IMR-90 (cell line): ENCODE results near the gene SNX5. TPM values are rescaled to one million over a fixed set of nuclear protein-coding genes. Genes with fewer than 3 reads are reported as not detected.

Experiments
- ATAC-seq: fragments of 200-7000 bp; cut with Tn5 transposase; 2 replicates; pipeline ENCODE4 v1.9.1; 2020; ENCODE audit warnings: low read depth, mild to moderate bottlenecking, moderate library complexity
- BruUV-seq: library from RNA; stranded (reverse); fragments of 400-500 nt; replicated peaks from 2 replicates; lab custom pipeline; 2021; lab: Mats Ljungman, UMichigan
- CTCF ChIA-PET: fragments of 300-600 bp; formaldehyde crosslinking; extraction: SDS; loops from one replicate; lab custom pipeline; 2021; ENCODE audit warnings: antibody characterized with exemption; lab: Yijun Ruan, JAX
- POLR2A ChIA-PET: fragments of 300-600 bp; sonication (Branson Sonifier 250); formaldehyde crosslinking; loops from one replicate; lab custom pipeline; 2022; ENCODE audit warnings: antibody characterized with exemption; ENCODE audit not compliant: unreplicated experiment; lab: Charles Lee
- DNase-seq: peaks from one replicate; pipeline ENCODE4 v3.0.0; 2013
- H2AFZ ChIP-seq: replicated peaks from 2 replicates; pipeline ENCODE3; 2013; ENCODE audit warnings: low read length, mild to moderate bottlenecking; ENCODE audit not compliant: poor library complexity
- H2AK5ac ChIP-seq: 2 replicates; pipeline ENCODE4 v1.6.1; 2013; ENCODE audit warnings: low read depth, low read length, inconsistent platforms
- H2AK9ac ChIP-seq: replicated peaks from 2 replicates; pipeline ENCODE3; 2013; ENCODE audit warnings: mild to moderate bottlenecking, low read depth, low read length, moderate library complexity; ENCODE audit not compliant: poor library complexity
- H2BK120ac ChIP-seq: 2 replicates; pipeline ENCODE4 v1.6.1; 2013; ENCODE audit warnings: low read depth, low read length, inconsistent platforms
- H2BK15ac ChIP-seq: 3 replicates; pipeline ENCODE4 v1.6.1; 2013; ENCODE audit warnings: low read depth, low read length, inconsistent platforms
- H2BK20ac ChIP-seq: 2 replicates; pipeline ENCODE4 v1.6.1; 2013; ENCODE audit warnings: low read depth, mild to moderate bottlenecking, inconsistent platforms, low read length, moderate library complexity
- H2BK5ac ChIP-seq: 2 replicates; pipeline ENCODE4 v1.6.1; 2013; ENCODE audit warnings: mild to moderate bottlenecking, low read depth, low read length, inconsistent platforms; ENCODE audit not compliant: poor library complexity, severe bottlenecking
- H3K14ac ChIP-seq: replicated peaks from 2 replicates; pipeline ENCODE4 v1.6.1; 2013; ENCODE audit warnings: low read depth, low read length, inconsistent platforms
- H3K18ac ChIP-seq: 2 replicates; pipeline ENCODE4 v1.6.1; 2013; ENCODE audit warnings: low read depth, low read length, control low read depth
- H3K23ac ChIP-seq: 2 replicates; pipeline ENCODE4 v1.6.1; 2013; ENCODE audit warnings: low read depth, low read length, inconsistent platforms
- H3K27ac ChIP-seq: 2 replicates; pipeline ENCODE4 v1.5.1; 2013; ENCODE audit warnings: mild to moderate bottlenecking, control low read depth, low read length; ENCODE audit not compliant: insufficient read depth
- H3K27me3 ChIP-seq: 2 replicates; pipeline ENCODE4 v1.6.1; 2013; ENCODE audit warnings: low read length; ENCODE audit not compliant: control insufficient read depth, insufficient read depth
- H3K36me3 ChIP-seq: 2 replicates; pipeline ENCODE4 v1.6.1; 2013; ENCODE audit warnings: low read length, mixed read lengths; ENCODE audit not compliant: control insufficient read depth, insufficient read depth
- H3K4ac ChIP-seq: 2 replicates; pipeline ENCODE4 v1.6.1; 2013; ENCODE audit warnings: low read depth, low read length, inconsistent platforms
- H3K4me1 ChIP-seq: 2 replicates; pipeline ENCODE4 v1.6.1; 2013; ENCODE audit warnings: low read length, mixed read lengths; ENCODE audit not compliant: control insufficient read depth, insufficient read depth
- H3K4me2 ChIP-seq: 2 replicates; pipeline ENCODE4 v1.6.1; 2013; ENCODE audit warnings: low read depth, mild to moderate bottlenecking, control low read depth, low read length, moderate library complexity
- H3K4me3 ChIP-seq: 2 replicates; pipeline ENCODE4 v1.5.1; 2013; ENCODE audit warnings: low read depth, mild to moderate bottlenecking, control low read depth, low read length, moderate library complexity; ENCODE audit not compliant: insufficient read depth
- H3K56ac ChIP-seq: 2 replicates; pipeline ENCODE4 v1.6.1; 2013; ENCODE audit warnings: low read length, inconsistent platforms; ENCODE audit not compliant: insufficient read depth; ENCODE audit errors: extremely low read depth
- H3K79me1 ChIP-seq, 2 experiments: 2 replicates each; pipeline ENCODE4 v1.6.1; 2013; ENCODE audit warnings: low read length in 2 of 2, inconsistent platforms in 1 of 2, low read depth in 1 of 2
- H3K9ac ChIP-seq: 2 replicates; pipeline ENCODE4 v1.6.1; 2013; ENCODE audit warnings: low read depth, low read length, control low read depth
- H3K9me1 ChIP-seq: 2 replicates; pipeline ENCODE4 v1.6.1; 2013; ENCODE audit warnings: low read length, inconsistent platforms; ENCODE audit not compliant: insufficient read depth
- H3K9me3 ChIP-seq: 2 replicates; pipeline ENCODE4 v1.6.1; 2013; ENCODE audit warnings: low read length; ENCODE audit not compliant: control insufficient read depth, insufficient read depth
- H4K20me1 ChIP-seq: 2 replicates; pipeline ENCODE4 v1.6.1; 2013; ENCODE audit warnings: low read length, inconsistent platforms; ENCODE audit not compliant: insufficient read depth
- H4K5ac ChIP-seq: 2 replicates; pipeline ENCODE4 v1.6.1; 2013; ENCODE audit warnings: mild to moderate bottlenecking, low read depth, low read length, control low read depth
- H4K8ac ChIP-seq, 2 experiments: 2 replicates each; pipeline ENCODE4 v1.6.1; 2013; ENCODE audit warnings: low read depth in 2 of 2, low read length in 2 of 2, control low read depth in 1 of 2, inconsistent platforms in 1 of 2
- H4K91ac ChIP-seq: 2 replicates; pipeline ENCODE4 v1.6.1; 2013; ENCODE audit warnings: low read depth, low read length, inconsistent platforms; ENCODE audit not compliant: insufficient read depth
- BHLHE40 ChIP-seq: fragments of 150-350 bp; IDR thresholded peaks from 2 replicates; pipeline ENCODE4 v1.6.1; 2016; ENCODE audit warnings: mild to moderate bottlenecking, low read depth, low read length
- CEBPB ChIP-seq: IDR thresholded peaks from 2 replicates; pipeline ENCODE4 v1.6.1; 2012; ENCODE audit warnings: low read depth, low read length, improper control_type of control experiment
- FOS ChIP-seq: fragments of 150-350 bp; IDR thresholded peaks from 2 replicates; pipeline ENCODE4 v1.6.1; 2016; ENCODE audit warnings: low read depth, low read length
- MAFK ChIP-seq: IDR thresholded peaks from 2 replicates; pipeline ENCODE4 v1.6.1; 2012; ENCODE audit warnings: low read depth, low read length, improper control_type of control experiment
- MAZ ChIP-seq: IDR thresholded peaks from 2 replicates; pipeline ENCODE4 v1.6.1; 2012; ENCODE audit warnings: low read depth, mild to moderate bottlenecking, low read length, improper control_type of control experiment, moderate library complexity, borderline replicate concordance
- MXI1 ChIP-seq: IDR thresholded peaks from 2 replicates; pipeline ENCODE4 v1.6.1; 2012; ENCODE audit warnings: low read depth, mild to moderate bottlenecking, low read length, moderate library complexity, borderline replicate concordance
- POLR2A ChIP-seq: IDR thresholded peaks from 2 replicates; pipeline ENCODE4 v1.6.1; 2012; ENCODE audit warnings: mild to moderate bottlenecking, low read depth, low read length
- RCOR1 ChIP-seq: IDR thresholded peaks from 2 replicates; pipeline ENCODE4 v1.6.1; 2012; ENCODE audit warnings: mild to moderate bottlenecking, low read length, improper control_type of control experiment; ENCODE audit not compliant: insufficient replicate concordance
- RFX5 ChIP-seq: IDR thresholded peaks from 2 replicates; pipeline ENCODE4 v1.8.0; 2012; ENCODE audit warnings: low read depth, mild to moderate bottlenecking, low read length, moderate library complexity
- WGBS, 2 experiments: methylation state at CpG; one replicate each; pipeline versions ENCODE4 v1.1.5 to v1.1.7; 2013; ENCODE audit warnings: missing lambda C conversion rate in 2 of 2; ENCODE audit not compliant: insufficient read length in 1 of 2; ENCODE audit errors: extremely low coverage in 2 of 2; 5-methylcytosine and 5-hydroxymethylcytosine counted together
- dilution Hi-C: fragments of 300-500 bp; cut with HindIII; formaldehyde crosslinking; loops from one replicate; pipeline ENCODE4 v1.14.3; 2018; ENCODE audit warnings: low sequenced_read_pairs; ENCODE audit not compliant: unreplicated experiment
- in situ Hi-C: fragments of 300-500 bp; cut with MboI; formaldehyde crosslinking; loops from 3 replicates; pipeline ENCODE4 v1.14.3; 2019; ENCODE audit warnings: low sequenced_read_pairs, inconsistent platforms, mixed read lengths
- intact Hi-C: fragments of 100-400 bp; cut with micrococcal nuclease; formaldehyde crosslinking; loops from 2 replicates; pipeline ENCODE4 v1.10.0; 2022
- polyA plus RNA-seq, 3 experiments: library from polyadenylated mRNA; depleted of rRNA; stranded (reverse); fragments of >200 nt; gene quantifications; 2 replicates each; pipeline ENCODE4 v1.2.3, GENCODE V29; 2012; ENCODE audit warnings: low replicate concordance in 1 of 3
- total RNA-seq: library from RNA; depleted of rRNA; stranded (reverse); fragments of >200 nt; gene quantifications from 2 replicates; pipeline ENCODE4 v1.2.3, GENCODE V29; 2012
- TF ChIP-seq, protein P1 (sequence below): conservative IDR thresholded peaks from 2 replicates; pipeline ENCODE4 v1.5.1; 2012; ENCODE audit warnings: mild to moderate bottlenecking, low read depth, low read length, improper control_type of control experiment
- TF ChIP-seq, protein P2 (sequence below): fragments of 150-350 bp; IDR thresholded peaks from 2 replicates; pipeline ENCODE4 v1.6.1; 2016; ENCODE audit warnings: low read depth, mild to moderate bottlenecking, low read length, moderate library complexity, borderline replicate concordance
- TF ChIP-seq, protein P3 (sequence below): fragments of 150-350 bp; IDR thresholded peaks from 2 replicates; pipeline ENCODE4 v1.6.1; 2017; ENCODE audit warnings: mild to moderate bottlenecking, antibody characterized with exemption, low read length, low read depth

The SNX5 gene
- total and polyA plus RNA-seq, 2 of the 4 experiments (the other 2 are of a cell fraction) = 65.4 to 92.8 TPM

DNA sequence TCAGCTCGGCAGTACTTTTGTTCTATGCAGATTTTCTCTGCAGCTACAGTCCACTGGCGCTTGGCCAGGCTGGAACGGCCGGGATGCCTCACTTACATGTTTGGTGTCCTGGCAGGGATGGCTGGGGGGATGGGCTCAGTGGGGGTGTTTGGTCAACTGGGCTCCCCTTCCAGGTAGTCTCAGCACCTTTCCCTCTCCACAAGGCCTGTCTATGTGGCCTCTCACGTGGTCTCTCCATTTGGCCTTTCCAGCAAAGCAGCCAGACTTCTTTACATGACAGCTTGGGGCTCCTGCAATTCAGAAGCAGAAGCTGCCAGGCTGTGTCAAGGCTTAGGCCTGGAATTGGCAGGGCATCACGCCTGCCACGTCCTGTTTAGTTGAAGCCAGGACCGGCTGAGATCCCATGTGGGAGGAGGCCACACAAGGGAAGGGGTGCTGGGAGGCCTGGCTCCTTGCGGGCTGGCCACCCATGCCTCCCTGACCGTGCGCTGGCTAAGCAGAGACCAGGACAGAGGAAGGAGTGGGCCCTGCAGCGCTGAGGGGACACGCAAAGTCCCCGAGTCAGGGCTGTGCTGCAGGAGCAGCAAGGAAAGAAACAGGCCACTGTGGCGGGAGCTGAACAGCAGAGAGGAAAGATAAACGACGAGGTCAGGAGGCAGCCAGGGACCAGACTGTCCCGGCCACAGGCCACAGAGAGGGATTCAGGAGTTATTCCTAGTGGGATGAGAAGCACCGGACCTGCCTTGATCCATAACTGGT lies 39.1 kb upstream of the SNX5 start:
- POLR2A ChIA-PET = interaction anchor here (0.6 kb wide), 1 partner anchor 325 kb away, joined by 3 read pairs; the partner anchor contains the start of gene RRBP1
- peak; percentile 18 for ATAC-seq
- intact Hi-C loops = loop anchor here (5.0 kb wide), 1 partner anchor 270 kb away; no protein-coding TSS in a partner anchor

More for the DNA sequence above, 39.1 kb upstream of the SNX5 start:
- no peaks in the 10 kb centered on the region; the same call in 1 of the 2 replicates for H3K27me3 ChIP-seq
- no peak overlapping the region for H3K9ac ChIP-seq
- H3K18ac ChIP-seq = peak overlapping the region; percentile 20; the same call in 1 of the 2 replicates
- 0 out of 4 replicates have a peak overlapping the region, but pooled peaks of 1 of the 2 experiments have one; percentile 26 for H4K8ac ChIP-seq
- no peak overlapping the region for H3K27ac ChIP-seq
- H3K4ac ChIP-seq = no peak overlapping the region
- H4K91ac ChIP-seq = no peak overlapping the region
- H2BK15ac ChIP-seq = no peak overlapping the region
- WGBS, 2 experiments = 50% methylated on average over 7 of the region's 19 CpGs; no CpG with 5 or more reads in 1 of the 2 experiments
- DNase-seq = no peak
- BruUV-seq = no TSS peak
- H4K5ac ChIP-seq = no peak overlapping the region; the same call in 1 of the 2 replicates
- TF ChIP-seq MAZ (no peak), RFX5 (no peak), MAFK (no peak), RCOR1 (no peak), CEBPB (no peak), POLR2A (no peak), FOS (no peak), MXI1 (no peak), BHLHE40 (no peak)
- TF ChIP-seq, protein P1, sequence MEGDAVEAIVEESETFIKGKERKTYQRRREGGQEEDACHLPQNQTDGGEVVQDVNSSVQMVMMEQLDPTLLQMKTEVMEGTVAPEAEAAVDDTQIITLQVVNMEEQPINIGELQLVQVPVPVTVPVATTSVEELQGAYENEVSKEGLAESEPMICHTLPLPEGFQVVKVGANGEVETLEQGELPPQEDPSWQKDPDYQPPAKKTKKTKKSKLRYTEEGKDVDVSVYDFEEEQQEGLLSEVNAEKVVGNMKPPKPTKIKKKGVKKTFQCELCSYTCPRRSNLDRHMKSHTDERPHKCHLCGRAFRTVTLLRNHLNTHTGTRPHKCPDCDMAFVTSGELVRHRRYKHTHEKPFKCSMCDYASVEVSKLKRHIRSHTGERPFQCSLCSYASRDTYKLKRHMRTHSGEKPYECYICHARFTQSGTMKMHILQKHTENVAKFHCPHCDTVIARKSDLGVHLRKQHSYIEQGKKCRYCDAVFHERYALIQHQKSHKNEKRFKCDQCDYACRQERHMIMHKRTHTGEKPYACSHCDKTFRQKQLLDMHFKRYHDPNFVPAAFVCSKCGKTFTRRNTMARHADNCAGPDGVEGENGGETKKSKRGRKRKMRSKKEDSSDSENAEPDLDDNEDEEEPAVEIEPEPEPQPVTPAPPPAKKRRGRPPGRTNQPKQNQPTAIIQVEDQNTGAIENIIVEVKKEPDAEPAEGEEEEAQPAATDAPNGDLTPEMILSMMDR = no peak
- TF ChIP-seq, protein P2, sequence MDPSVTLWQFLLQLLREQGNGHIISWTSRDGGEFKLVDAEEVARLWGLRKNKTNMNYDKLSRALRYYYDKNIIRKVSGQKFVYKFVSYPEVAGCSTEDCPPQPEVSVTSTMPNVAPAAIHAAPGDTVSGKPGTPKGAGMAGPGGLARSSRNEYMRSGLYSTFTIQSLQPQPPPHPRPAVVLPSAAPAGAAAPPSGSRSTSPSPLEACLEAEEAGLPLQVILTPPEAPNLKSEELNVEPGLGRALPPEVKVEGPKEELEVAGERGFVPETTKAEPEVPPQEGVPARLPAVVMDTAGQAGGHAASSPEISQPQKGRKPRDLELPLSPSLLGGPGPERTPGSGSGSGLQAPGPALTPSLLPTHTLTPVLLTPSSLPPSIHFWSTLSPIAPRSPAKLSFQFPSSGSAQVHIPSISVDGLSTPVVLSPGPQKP = no peak
- TF ChIP-seq, protein P3, sequence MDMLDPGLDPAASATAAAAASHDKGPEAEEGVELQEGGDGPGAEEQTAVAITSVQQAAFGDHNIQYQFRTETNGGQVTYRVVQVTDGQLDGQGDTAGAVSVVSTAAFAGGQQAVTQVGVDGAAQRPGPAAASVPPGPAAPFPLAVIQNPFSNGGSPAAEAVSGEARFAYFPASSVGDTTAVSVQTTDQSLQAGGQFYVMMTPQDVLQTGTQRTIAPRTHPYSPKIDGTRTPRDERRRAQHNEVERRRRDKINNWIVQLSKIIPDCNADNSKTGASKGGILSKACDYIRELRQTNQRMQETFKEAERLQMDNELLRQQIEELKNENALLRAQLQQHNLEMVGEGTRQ = no peak
- H3K4me1 ChIP-seq = peaks cover 13% of the 10 kb centered on the region; the same call in 1 of the 2 replicates
- H3K9me3 ChIP-seq = no peaks in the 10 kb centered on the region
- H3K4me2 ChIP-seq = no peak overlapping the region; the same call in 1 of the 2 replicates
- no peak overlapping the region for H3K56ac ChIP-seq
- dilution Hi-C loops (no loop called here), in situ Hi-C loops (no loop called here)
- no peak overlapping the region for H2BK120ac ChIP-seq
- H3K79me1 ChIP-seq = no peaks in the 10 kb centered on the region
- H3K14ac ChIP-seq = no peak overlapping the region
- no peak overlapping the region for H2AK9ac ChIP-seq
- H3K36me3 ChIP-seq = no peaks in the 10 kb centered on the region
- H3K9me1 ChIP-seq = peaks cover 13% of the 10 kb centered on the region
- H3K4me3 ChIP-seq = no peak overlapping the region
- no peak overlapping the region for H2BK5ac ChIP-seq
- peak overlapping the region; percentile 73 for H2AFZ ChIP-seq
- CTCF ChIA-PET = no interaction called here
- no peaks in the 10 kb centered on the region for H4K20me1 ChIP-seq
- no peak overlapping the region for H3K23ac ChIP-seq
- H2BK20ac ChIP-seq = no peak overlapping the region
- no peak overlapping the region for H2AK5ac ChIP-seq
